Peyer's patch (tissue), 4 donors: Measurements from ENCODE around the gene GAP43.

Experiments used
- POLR2A ChIP-seq, 2 donors: fragments of 450-650 bp; IDR thresholded peaks; one replicate each; pipeline ENCODE4 v1.5.1; 2017; ENCODE audit warnings: antibody characterized with exemption in 2 of 2, mild to moderate bottlenecking in 2 of 2, moderate library complexity in 2 of 2
- TF ChIP-seq, protein P1 (sequence below), 6 experiments: fragments of 450-650 bp in 4 of 6; fragments of 200-600 bp in 2 of 6; sonication (generic) in 1 of 6; IDR thresholded peaks; one replicate each; pipeline ENCODE4 v1.5.1; 2017 to 2019; ENCODE audit warnings: antibody characterized with exemption in 6 of 6, mild to moderate bottlenecking in 3 of 6, moderate library complexity in 1 of 6

DNA sequence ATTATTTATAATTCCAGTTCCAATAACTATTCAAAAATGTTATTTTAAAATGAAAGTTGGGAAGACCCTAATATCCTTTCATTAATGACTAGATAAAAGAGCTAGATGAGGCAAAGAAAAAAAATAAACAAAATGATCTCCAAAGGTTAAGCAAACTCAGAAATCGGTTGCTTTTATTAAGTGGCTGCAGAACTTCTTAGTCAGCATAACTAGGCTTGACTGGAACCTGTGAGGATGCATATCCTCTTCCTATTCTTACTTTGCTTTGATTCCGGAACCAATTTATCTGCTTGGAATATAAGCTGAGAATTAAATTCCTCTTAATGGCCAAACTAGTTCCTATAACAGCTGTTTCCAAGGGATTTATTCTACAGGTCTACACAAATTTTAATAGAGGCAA is 10.7 kb downstream of the GAP43 start:
- no peak for TF ChIP-seq POLR2A (IDR thresholded peaks at IDR 0.05)
- TF ChIP-seq, protein P1, sequence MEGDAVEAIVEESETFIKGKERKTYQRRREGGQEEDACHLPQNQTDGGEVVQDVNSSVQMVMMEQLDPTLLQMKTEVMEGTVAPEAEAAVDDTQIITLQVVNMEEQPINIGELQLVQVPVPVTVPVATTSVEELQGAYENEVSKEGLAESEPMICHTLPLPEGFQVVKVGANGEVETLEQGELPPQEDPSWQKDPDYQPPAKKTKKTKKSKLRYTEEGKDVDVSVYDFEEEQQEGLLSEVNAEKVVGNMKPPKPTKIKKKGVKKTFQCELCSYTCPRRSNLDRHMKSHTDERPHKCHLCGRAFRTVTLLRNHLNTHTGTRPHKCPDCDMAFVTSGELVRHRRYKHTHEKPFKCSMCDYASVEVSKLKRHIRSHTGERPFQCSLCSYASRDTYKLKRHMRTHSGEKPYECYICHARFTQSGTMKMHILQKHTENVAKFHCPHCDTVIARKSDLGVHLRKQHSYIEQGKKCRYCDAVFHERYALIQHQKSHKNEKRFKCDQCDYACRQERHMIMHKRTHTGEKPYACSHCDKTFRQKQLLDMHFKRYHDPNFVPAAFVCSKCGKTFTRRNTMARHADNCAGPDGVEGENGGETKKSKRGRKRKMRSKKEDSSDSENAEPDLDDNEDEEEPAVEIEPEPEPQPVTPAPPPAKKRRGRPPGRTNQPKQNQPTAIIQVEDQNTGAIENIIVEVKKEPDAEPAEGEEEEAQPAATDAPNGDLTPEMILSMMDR (IDR thresholded peaks at IDR 0.05), result no peak
